ENCODE results near the gene MBOAT1.

DNA sequence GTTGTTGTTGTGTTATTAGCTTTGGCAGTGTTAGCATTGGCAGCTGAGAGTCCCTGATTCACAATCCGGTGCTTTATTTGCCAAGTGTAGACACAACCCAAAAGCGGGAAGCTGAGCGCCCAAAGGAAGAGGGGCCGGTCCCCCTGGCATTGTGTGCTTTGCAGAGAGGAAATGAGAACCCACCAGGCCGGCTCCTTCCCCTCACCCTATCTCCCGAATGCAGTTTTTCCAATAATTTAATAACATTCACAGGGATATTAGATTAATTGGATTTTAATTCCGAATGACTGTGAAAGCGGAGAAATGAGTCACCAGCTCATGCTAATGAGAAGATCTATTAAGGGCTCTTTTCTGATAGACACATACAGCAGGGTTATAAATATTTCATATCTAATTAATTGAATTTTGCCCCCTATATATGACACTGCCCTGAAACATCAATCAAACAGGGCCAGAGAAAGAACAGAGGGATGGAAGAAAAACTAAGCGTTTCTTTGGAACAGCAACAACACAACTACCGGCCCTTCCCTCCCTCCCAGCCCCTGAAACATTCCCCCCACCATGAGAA lies 143.8 kb downstream of the MBOAT1 start:
- TF ChIP-seq GATA3 (IDR thresholded peaks at IDR 0.05; ENCODE audit: low read depth, low read length), result no peak
- TF ChIP-seq GATA2 (IDR thresholded peaks at IDR 0.05; ENCODE audit: low read depth, low read length), result no peak

Measured in SH-SY5Y (cell line).